NB4 (cell line): ENCODE measurements around the gene KIAA1671.

Experiments
- DNase-seq: peaks from one replicate; pipeline ENCODE4 v3.0.0; 2010; ENCODE audit warnings: low read depth
- H3K4me3 ChIP-seq: one replicate; pipeline ENCODE4 v1.5.1; 2011; ENCODE audit warnings: mild to moderate bottlenecking, low read depth, low read length, moderate library complexity
- CTCF ChIP-seq: IDR thresholded peaks from one replicate; pipeline ENCODE4 v1.5.1; 2012; ENCODE audit warnings: low read depth, low read length
- MAX ChIP-seq: IDR thresholded peaks from 2 replicates; pipeline ENCODE4 v1.6.1; 2011; ENCODE audit warnings: low read depth, low read length
- MYC ChIP-seq: IDR thresholded peaks from 2 replicates; pipeline ENCODE4 v1.6.1; 2011; ENCODE audit warnings: low read depth, low read length
- POLR2A ChIP-seq: IDR thresholded peaks from 2 replicates; pipeline ENCODE4 v1.6.1; 2011; ENCODE audit warnings: mild to moderate bottlenecking; ENCODE audit not compliant: insufficient read length; ENCODE audit errors: extremely low read depth

Gene KIAA1671

GRCh38 chr22:24942301-24942700, 10.2 kb upstream of the KIAA1671 start:
- TF ChIP-seq MAX (no peak), POLR2A (no peak), CTCF (no peak), MYC (no peak)
- DNase-seq = no peak
- no peak overlapping the region for H3K4me3 ChIP-seq

- DNase-seq = no peak
- TF ChIP-seq MYC (no peak), CTCF (no peak), POLR2A (no peak), MAX (no peak)
- H3K4me3 ChIP-seq = no peak overlapping the region
These were observed 8.1 kb upstream of the KIAA1671 start for GRCh38 chr22:24944217-24944937.

- DNase-seq = no peak
- H3K4me3 ChIP-seq = no peak overlapping the region
- TF ChIP-seq MYC (no peak), MAX (no peak), CTCF (no peak), POLR2A (no peak)
These were observed 7.1 kb upstream of the KIAA1671 start for GRCh38 chr22:24945430-24945829.

GRCh38 chr22:24947383-24947782, 5.1 kb upstream of the KIAA1671 start:
- no peak overlapping the region for H3K4me3 ChIP-seq
- no peak for TF ChIP-seq MAX
- no peak for TF ChIP-seq POLR2A
- no peak for TF ChIP-seq MYC
- no peak for TF ChIP-seq CTCF
- DNase-seq = no peak

GRCh38 chr22:24947881-24948280, 4.6 kb upstream of the KIAA1671 start:
- TF ChIP-seq POLR2A (no peak), MYC (no peak), MAX (no peak)
- H3K4me3 ChIP-seq = no peak overlapping the region
- DNase-seq = no peak

- no peak for DNase-seq
- no peak overlapping the region for H3K4me3 ChIP-seq
- TF ChIP-seq POLR2A = no peak
- no peak for TF ChIP-seq MAX
- no peak for TF ChIP-seq CTCF
- no peak for TF ChIP-seq MYC
These were observed 3.9 kb upstream of the KIAA1671 start for GRCh38 chr22:24948356-24949202.
